ENCODE measurements around the gene FSIP1.

- TF ChIP-seq ZBTB33 (CRISPR knock-in tag; IDR thresholded peaks at IDR 0.05) (no peak), ATF3 (IDR thresholded peaks at IDR 0.05) (no peak), ATF3 (CRISPR knock-in tag; conservative IDR thresholded peaks at IDR 0.05) (no peak)
Observed at GRCh38 chr15:39629906-39630305, 152.7 kb downstream of the FSIP1 start.

Measured in K562 (cell line).